NCI-H526 treated with DMSO at 0.1 percent for 48 hours (cell line): ENCODE results near the gene TMEM232.

Source experiments
- DNase-seq: peaks from one replicate; lab custom pipeline; 2025; lab: John Stamatoyannopoulos, UW

Gene TMEM232

DNA sequence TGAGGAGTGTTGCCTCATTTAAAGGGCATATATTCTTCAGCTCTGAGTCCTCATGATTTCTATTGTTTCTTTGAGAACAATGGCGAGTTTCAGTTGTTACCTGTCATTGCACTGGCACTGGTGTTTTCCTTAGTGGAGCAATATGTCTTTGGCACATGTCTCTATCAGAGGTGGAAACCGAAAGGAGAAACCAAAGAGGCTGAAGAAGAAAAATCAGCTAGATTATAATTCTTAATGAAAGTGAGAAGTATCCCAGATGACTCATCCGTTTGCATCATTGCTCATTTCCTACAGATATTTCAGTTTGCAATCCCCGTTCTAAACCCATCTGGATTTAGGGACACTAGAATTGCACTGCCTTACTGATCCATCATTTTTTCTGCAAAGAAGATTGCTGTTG is 324.6 kb downstream of the TMEM232 start:
- no peak for DNase-seq

DNA sequence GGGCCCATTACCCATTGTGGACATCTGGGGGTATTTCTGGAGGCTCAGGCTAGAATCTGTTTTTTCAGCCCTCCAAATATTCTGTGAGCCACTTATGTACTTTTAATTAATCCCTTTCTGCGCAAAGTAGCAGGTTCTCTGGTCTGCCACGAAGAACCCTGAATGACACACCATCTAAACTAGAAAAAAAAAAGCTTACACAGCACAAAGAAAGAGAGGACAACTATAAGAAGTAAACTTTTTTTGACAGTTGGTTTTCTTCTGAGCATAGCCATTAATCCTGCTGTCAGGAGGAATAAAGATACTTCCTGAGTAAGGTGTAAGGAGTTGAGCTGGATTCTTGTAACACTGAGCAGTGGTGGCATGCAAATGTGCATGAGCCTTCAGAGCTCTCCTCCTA is 327.5 kb downstream of the TMEM232 start:
- no peak for DNase-seq

DNA sequence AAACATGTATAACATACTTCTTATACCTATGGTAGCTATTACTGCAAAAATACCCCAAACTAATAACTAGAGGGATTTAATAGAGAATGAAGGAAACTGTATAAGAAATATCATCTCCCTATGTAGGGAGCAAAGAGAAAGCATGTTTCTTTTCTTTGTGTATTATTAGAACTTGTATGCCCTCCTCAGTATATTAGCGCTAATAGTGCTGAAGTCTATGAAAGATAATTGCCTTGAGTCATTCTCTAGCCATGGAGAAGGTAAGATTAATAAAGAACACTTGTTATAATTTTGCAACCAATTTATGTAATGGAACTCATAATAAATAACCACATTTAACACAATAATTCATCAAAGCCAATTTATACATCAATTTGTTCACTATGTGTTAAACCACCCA is 329.2 kb downstream of the TMEM232 start:
- DNase-seq, result no peak

DNA sequence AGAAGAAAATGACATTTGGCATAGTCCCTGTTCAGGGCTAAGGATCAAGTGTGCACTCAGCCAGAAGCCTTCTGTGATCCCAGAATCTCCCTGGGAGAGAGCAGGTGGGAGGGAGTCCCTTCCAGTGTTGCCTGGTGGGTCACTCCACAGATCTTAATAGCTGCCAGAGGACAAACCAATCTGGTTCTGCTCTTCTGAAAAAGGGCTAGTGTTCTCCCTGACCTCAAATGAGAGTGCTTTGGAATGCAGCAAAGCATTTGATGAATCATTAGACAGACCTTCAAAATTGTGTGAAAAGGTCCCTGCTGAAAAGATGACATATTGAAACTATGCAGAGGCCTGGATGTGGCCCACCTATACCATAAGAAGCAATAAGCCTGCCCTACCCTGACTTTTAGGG is 339.7 kb downstream of the TMEM232 start:
- no peak for DNase-seq

DNA sequence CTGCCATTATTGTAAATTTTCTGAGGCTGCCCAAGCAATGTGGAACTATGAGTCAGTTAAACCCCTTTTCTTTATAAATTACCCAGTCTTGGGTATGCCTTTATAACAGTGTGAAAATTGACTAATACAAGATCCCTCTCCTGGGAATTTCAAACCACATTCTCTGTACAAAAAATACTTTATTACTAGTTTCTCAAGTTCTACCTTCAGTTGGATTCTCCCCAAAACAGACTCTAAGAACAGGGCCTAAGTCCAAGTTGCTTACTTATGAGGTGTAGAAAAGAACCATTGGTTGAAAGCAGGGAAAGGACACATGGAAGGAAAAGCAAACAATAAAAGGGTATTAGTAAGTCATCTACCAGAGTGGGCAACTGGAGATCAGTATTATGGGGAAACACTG is 343.2 kb downstream of the TMEM232 start:
- no peak for DNase-seq

DNA sequence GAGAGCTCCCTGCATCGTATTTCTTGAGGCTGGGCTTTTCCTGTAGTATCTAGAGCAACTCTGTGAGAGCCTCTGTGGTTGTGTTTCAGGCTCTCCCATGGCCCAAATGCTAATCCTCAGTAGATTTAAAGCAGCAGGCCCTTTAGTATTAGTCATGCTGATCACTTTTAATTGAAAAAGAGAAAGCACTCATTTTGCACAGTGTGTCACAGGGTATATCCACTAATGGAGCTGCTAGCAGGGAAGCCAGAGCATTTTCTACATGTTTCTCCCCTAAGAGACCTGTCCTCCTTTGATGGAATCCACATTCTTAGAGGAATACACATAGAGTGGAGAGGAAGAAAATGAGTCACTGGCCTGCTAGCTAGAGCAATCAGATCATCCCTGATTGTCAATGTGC is 348.5 kb downstream of the TMEM232 start:
- no peak for DNase-seq

DNA sequence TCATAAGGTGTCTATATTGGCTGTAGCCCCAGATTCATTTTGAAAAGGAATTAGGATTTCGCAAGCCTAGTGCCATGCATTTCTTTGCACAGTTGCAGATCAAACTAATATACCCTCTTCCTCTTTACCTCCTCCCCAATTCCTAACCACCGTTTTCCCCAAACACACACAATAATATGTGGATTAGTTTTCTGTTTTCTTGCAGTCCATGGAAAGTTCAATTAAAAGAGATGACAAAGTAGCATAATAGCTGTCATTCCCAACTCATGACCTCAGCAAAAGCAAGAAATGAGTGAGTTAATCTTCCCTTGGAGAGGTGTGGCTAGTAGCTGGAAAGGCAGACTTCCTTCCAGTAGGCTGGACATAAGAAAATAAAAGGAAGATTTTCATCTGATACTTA is 349.1 kb downstream of the TMEM232 start:
- no peak for DNase-seq

DNA sequence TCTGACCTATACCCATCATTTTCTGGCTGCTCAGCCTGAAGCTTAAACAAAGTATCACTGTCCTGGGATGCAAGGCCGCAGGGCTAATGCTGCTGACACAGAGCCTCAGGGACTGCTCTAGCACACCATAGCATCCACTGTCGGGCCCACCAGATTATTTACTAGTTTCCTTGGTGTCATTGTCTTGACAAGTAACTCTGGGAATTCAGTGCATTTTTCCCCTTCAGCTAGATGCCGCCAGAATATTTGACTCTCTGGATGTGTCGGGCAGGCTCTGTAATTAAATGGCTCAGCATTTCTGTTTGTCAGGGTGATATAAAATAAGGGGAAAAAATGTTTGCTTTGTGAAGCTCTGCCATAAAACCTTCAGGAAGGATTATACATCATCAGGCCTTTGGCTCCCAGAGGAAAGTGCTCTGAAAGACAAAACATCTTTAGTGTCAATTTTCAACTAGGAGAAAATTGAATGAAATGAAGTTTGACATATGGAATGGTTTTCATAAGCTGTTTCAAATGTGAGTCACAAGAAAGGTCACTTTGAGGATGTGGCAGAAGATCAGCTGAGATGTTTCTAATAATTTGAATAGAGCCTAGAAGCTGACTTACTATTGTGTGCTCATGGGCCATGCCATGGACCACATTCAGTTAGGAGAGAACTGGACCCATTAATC is 350.1 kb downstream of the TMEM232 start:
- DNase-seq, result no peak

DNA sequence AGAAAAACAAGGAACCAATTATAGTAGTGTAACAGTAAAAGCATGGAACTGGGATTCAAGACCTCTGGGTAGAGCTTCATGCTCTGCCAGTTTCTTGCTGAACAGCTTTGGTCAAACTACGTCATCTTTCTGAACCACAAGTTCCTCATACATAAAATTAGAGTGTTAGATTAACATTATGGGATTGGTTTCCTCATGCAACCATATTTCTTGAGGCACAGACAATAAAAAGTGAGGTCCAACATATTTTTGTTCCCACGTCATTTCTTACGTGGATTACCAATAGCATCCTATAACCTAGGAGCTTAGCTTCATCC is 354.8 kb downstream of the TMEM232 start:
- no peak for DNase-seq

DNA sequence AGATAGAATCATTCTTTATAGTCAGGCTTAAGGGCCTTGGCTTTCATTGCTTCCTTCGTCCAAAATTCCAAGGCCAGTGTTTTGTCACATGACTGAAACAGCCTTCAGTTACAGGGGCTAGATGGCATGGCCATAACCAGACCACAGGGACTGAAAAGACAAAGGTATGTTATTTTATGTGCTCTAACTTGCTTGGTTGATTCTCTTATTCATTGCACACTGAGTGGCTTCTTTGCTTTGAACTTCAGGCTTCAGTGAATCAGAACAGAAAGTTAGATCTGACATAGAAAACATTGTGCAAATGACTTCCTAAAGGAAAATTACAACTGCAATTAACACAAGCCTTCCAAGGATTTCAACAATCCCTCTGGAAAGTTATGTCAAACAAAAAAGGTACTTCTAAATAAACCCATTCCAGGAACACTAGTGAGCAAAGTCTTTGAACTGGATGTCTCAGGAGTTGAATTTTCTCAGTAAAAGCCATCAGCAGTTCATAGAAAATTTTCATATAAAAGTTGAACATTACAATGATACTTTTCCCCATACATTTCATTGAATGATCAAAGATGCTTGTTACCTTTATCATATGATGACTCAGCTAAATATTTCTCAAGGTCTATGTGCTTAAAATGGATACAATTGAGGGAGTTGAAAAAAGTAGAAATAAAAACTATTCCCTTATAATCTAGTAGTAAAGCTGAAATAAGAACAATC is 355.3 kb downstream of the TMEM232 start:
- no peak for DNase-seq
